H9 (cell line): ENCODE measurements around the gene ULK4. TPM values are rescaled to one million over a fixed set of nuclear protein-coding genes. Genes with fewer than 3 reads are reported as not detected.

ENCODE experiments used
- DNase-seq: peaks from one replicate; pipeline ENCODE4 v3.0.0-alpha.2; 2017
- H2AFZ ChIP-seq: one replicate; pipeline ENCODE4 v1.6.1; 2013; ENCODE audit warnings: mild to moderate bottlenecking, low read length, control low read depth, moderate library complexity
- H2AK5ac ChIP-seq: 2 replicates; pipeline ENCODE4 v1.6.1; 2013; ENCODE audit warnings: low read length, control low read depth, mixed read lengths; ENCODE audit not compliant: insufficient read length
- H2BK120ac ChIP-seq: one replicate; pipeline ENCODE4 v1.6.1; 2013; ENCODE audit warnings: low read depth, mild to moderate bottlenecking, low read length, control low read depth, inconsistent platforms; ENCODE audit not compliant: poor library complexity, severe bottlenecking
- H2BK12ac ChIP-seq: 2 replicates; pipeline ENCODE4 v1.6.1; 2013; ENCODE audit warnings: low read length, control low read depth, mixed read lengths, low read depth; ENCODE audit not compliant: insufficient read length
- H2BK15ac ChIP-seq: 2 replicates; pipeline ENCODE4 v1.6.1; 2013; ENCODE audit warnings: low read depth, low read length, control low read depth
- H2BK20ac ChIP-seq: one replicate; pipeline ENCODE4 v1.6.1; 2013; ENCODE audit warnings: low read depth, mild to moderate bottlenecking, low read length, control low read depth, inconsistent platforms; ENCODE audit not compliant: poor library complexity, severe bottlenecking
- H2BK5ac ChIP-seq: 2 replicates; pipeline ENCODE4 v1.6.1; 2013; ENCODE audit warnings: low read length, control low read depth, mixed read lengths; ENCODE audit not compliant: insufficient read length
- H3K14ac ChIP-seq: 2 replicates; pipeline ENCODE4 v1.6.1; 2013; ENCODE audit warnings: low read length, control low read depth; ENCODE audit not compliant: insufficient read depth
- H3K18ac ChIP-seq: 2 replicates; pipeline ENCODE4 v1.6.1; 2013; ENCODE audit warnings: low read depth, mild to moderate bottlenecking, mixed read lengths, low read length, control low read depth; ENCODE audit not compliant: insufficient read length
- H3K23ac ChIP-seq: 2 replicates; pipeline ENCODE4 v1.6.1; 2013; ENCODE audit warnings: low read length, control low read depth, mixed read lengths, low read depth; ENCODE audit not compliant: insufficient read length
- H3K23me2 ChIP-seq: 2 replicates; pipeline ENCODE4 v1.6.1; 2013; ENCODE audit warnings: low read depth, mild to moderate bottlenecking, mixed read lengths, low read length, control low read depth; ENCODE audit not compliant: insufficient read length, poor library complexity, severe bottlenecking
- H3K27ac ChIP-seq: 2 replicates; pipeline ENCODE4 v1.5.1; 2013; ENCODE audit warnings: low read length, control low read depth, mixed read lengths, low read depth; ENCODE audit not compliant: insufficient read length
- H3K27me3 ChIP-seq: 2 replicates; pipeline ENCODE4 v1.6.1; 2013; ENCODE audit warnings: low read length, control low read depth, inconsistent platforms; ENCODE audit not compliant: insufficient read depth
- H3K4ac ChIP-seq: 2 replicates; pipeline ENCODE4 v1.6.1; 2013; ENCODE audit warnings: low read depth, mild to moderate bottlenecking, control low read depth, inconsistent platforms, low read length, moderate library complexity
- H3K4me1 ChIP-seq: 2 replicates; pipeline ENCODE4 v1.6.1; 2013; ENCODE audit warnings: low read length, control low read depth, inconsistent platforms; ENCODE audit not compliant: insufficient read depth
- H3K4me2 ChIP-seq: 2 replicates; pipeline ENCODE4 v1.6.1; 2013; ENCODE audit warnings: low read length, control low read depth, mixed read lengths; ENCODE audit not compliant: insufficient read length, insufficient read depth
- H3K56ac ChIP-seq: 2 replicates; pipeline ENCODE4 v1.6.1; 2013; ENCODE audit warnings: low read depth, mild to moderate bottlenecking, mixed read lengths, low read length, control low read depth; ENCODE audit not compliant: insufficient read length
- H3K79me1 ChIP-seq: 2 replicates; pipeline ENCODE4 v1.6.1; 2013; ENCODE audit warnings: low read depth, mild to moderate bottlenecking, moderate library complexity, low read length, control low read depth, inconsistent platforms; ENCODE audit not compliant: insufficient read depth, poor library complexity, severe bottlenecking
- H3K79me2 ChIP-seq: 2 replicates; pipeline ENCODE4 v1.6.1; 2013; ENCODE audit warnings: low read length, control low read depth, inconsistent platforms; ENCODE audit not compliant: insufficient read depth
- H3K9ac ChIP-seq: 2 replicates; pipeline ENCODE4 v1.6.1; 2013; ENCODE audit warnings: low read length, control low read depth, mixed read lengths; ENCODE audit not compliant: insufficient read length; ENCODE audit errors: extremely low read depth
- H3K9me3 ChIP-seq: one replicate; pipeline ENCODE4 v1.6.1; 2013; ENCODE audit warnings: low read depth, low read length, inconsistent platforms; ENCODE audit not compliant: control insufficient read depth
- H3T11ph ChIP-seq: one replicate; pipeline ENCODE4 v1.6.1; 2013; ENCODE audit warnings: mild to moderate bottlenecking, low read length, control low read depth, inconsistent platforms
- H4K20me1 ChIP-seq: one replicate; pipeline ENCODE4 v1.6.1; 2013; ENCODE audit not compliant: control insufficient read depth, insufficient read length, insufficient read depth
- H4K5ac ChIP-seq: 2 replicates; pipeline ENCODE4 v1.6.1; 2013; ENCODE audit warnings: low read depth, mild to moderate bottlenecking, mixed read lengths, low read length, control low read depth; ENCODE audit not compliant: insufficient read length
- H4K8ac ChIP-seq: replicated peaks from 2 replicates; pipeline ENCODE4 v1.6.1; 2013; ENCODE audit warnings: low read length, control low read depth, mixed read lengths, low read depth; ENCODE audit not compliant: insufficient read length
- H4K91ac ChIP-seq: 2 replicates; pipeline ENCODE4 v1.6.1; 2013; ENCODE audit warnings: low read depth, mild to moderate bottlenecking, moderate library complexity, mixed read lengths, low read length, control low read depth; ENCODE audit not compliant: insufficient read length
- H3K27ac Mint-ChIP-seq, 3 experiments: 2 replicates in 2 of 3; 3 replicates in 1 of 3; pipeline ENCODE4 v1.8.0; 2020 to 2021; ENCODE audit warnings: mixed read lengths in 3 of 3, mild to moderate bottlenecking in 1 of 3, moderate library complexity in 1 of 3
- H3K27me3 Mint-ChIP-seq: 2 replicates; pipeline ENCODE4 v1.8.0; 2021; ENCODE audit warnings: low read depth, mild to moderate bottlenecking, moderate library complexity, mixed read lengths
- H3K36me3 Mint-ChIP-seq, 3 experiments: 2 replicates in 2 of 3; 3 replicates in 1 of 3; pipeline ENCODE4 v1.8.0; 2020 to 2021; ENCODE audit warnings: low read depth in 3 of 3, mixed read lengths in 3 of 3; ENCODE audit not compliant: insufficient read depth in 1 of 3
- H3K4me1 Mint-ChIP-seq, 2 experiments: 2 replicates each; pipeline ENCODE4 v1.8.0; 2020; ENCODE audit warnings: mixed read lengths in 2 of 2
- H3K4me3 Mint-ChIP-seq, 2 experiments: 2 replicates in 1 of 2; 3 replicates in 1 of 2; pipeline ENCODE4 v1.8.0; 2020 to 2021; ENCODE audit warnings: mild to moderate bottlenecking in 2 of 2, mixed read lengths in 2 of 2, moderate library complexity in 1 of 2
- H3K9me3 Mint-ChIP-seq, 2 experiments: 2 replicates in 1 of 2; 3 replicates in 1 of 2; pipeline ENCODE4 v1.8.0; 2020; ENCODE audit warnings: mild to moderate bottlenecking in 2 of 2, mixed read lengths in 2 of 2, moderate library complexity in 1 of 2
- CTCF ChIP-seq: fragments of 200-600 bp; sonication (generic); conservative IDR thresholded peaks from 3 replicates; pipeline ENCODE4 v1.8.0; 2021; ENCODE audit warnings: antibody characterized with exemption, mild to moderate bottlenecking
- WGBS: extraction: QIAGEN DNeasy Blood & Tissue Kit; methylation state at CpG from one replicate; pipeline ENCODE4 v1.1.7; 2013; ENCODE audit warnings: missing lambda C conversion rate, low lambda C conversion rate, mixed read lengths; ENCODE audit not compliant: insufficient read length; ENCODE audit errors: extremely low coverage; 5-methylcytosine and 5-hydroxymethylcytosine counted together
- total RNA-seq: library from RNA; stranded (reverse); gene quantifications from 2 replicates; pipeline ENCODE4 v1.2.1, GENCODE V29; 2021

The ULK4 gene
- total RNA-seq, 1 experiment from 2014 or later = 12.9 TPM

- no peaks in the 10 kb centered on the region for H3K79me2 ChIP-seq
- no peak overlapping the region for H3K4me3 Mint-ChIP-seq
Observed at GRCh38 chr3:41237907-41238306, 724.0 kb downstream of the ULK4 start.

More at GRCh38 chr3:41237907-41238306, 724.0 kb downstream of the ULK4 start:
- no peak overlapping the region for H2BK15ac ChIP-seq
- no peak overlapping the region for H4K91ac ChIP-seq
- H2BK20ac ChIP-seq = no peak overlapping the region
- no peak overlapping the region for H3K4ac ChIP-seq
- H3K9ac ChIP-seq = no peak overlapping the region
- H3K36me3 Mint-ChIP-seq = peaks cover 52 to 90% (median 90%) of the 10 kb centered on the region in 3 experiments; a peak in 6 of 7 replicates
- peak overlapping the region in 1 of 3 experiments; percentile 10; a peak in 1 of 7 replicates for H3K27ac Mint-ChIP-seq
- H2BK5ac ChIP-seq = no peak overlapping the region
- no peaks in the 10 kb centered on the region for H3K79me1 ChIP-seq
- no peak overlapping the region for H4K5ac ChIP-seq
- H2AK5ac ChIP-seq = no peak overlapping the region
- H3K4me1 Mint-ChIP-seq = peaks cover 32 to 52% of the 10 kb centered on the region in 2 experiments
- H2BK120ac ChIP-seq = no peak overlapping the region
- no peak overlapping the region for H3K4me2 ChIP-seq
- H3K56ac ChIP-seq = no peak overlapping the region
- H2AFZ ChIP-seq = no peak overlapping the region
- no peak overlapping the region for H3K18ac ChIP-seq
- no peaks in the 10 kb centered on the region for H3K27me3 ChIP-seq
- no peak overlapping the region for H3K27ac ChIP-seq
- no peak overlapping the region for H3K23ac ChIP-seq
- no CpG with 5 or more reads among the region's 3 CpGs for WGBS
- H4K8ac ChIP-seq = no peak overlapping the region
- no peaks in the 10 kb centered on the region for H3K4me1 ChIP-seq
- TF ChIP-seq CTCF = no peak
- no peaks in the 10 kb centered on the region for H3K27me3 Mint-ChIP-seq
- DNase-seq = no peak
- no peaks in the 10 kb centered on the region for H3K23me2 ChIP-seq
- H3K14ac ChIP-seq = no peak overlapping the region
- H3K9me3 ChIP-seq = no peaks in the 10 kb centered on the region
- H3K9me3 Mint-ChIP-seq = no peaks in the 10 kb centered on the region
- no peak overlapping the region for H2BK12ac ChIP-seq
- no peak overlapping the region for H3T11ph ChIP-seq
- no peaks in the 10 kb centered on the region for H4K20me1 ChIP-seq
